Karpas-422 (cell line): ENCODE measurements around the gene RLN3. TPM values are rescaled to one million over a fixed set of nuclear protein-coding genes. Genes with fewer than 3 reads are reported as not detected.
"Not testable (repeated sequence)": the region's sequence is repeated elsewhere in the genome, so short reads cannot be mapped to it uniquely, and the experiment has no call there.

ENCODE experiments used
- DNase-seq: peaks from one replicate; pipeline ENCODE4 v3.0.0-alpha.2; 2015
- H2AFZ ChIP-seq: fragments of 200-600 bp; sonication (generic); 2 replicates; pipeline ENCODE4 v1.6.1; 2014; ENCODE audit warnings: antibody characterized with exemption, low read length, mixed read lengths
- H3K27ac ChIP-seq: fragments of 200-600 bp; sonication (generic); 2 replicates; pipeline ENCODE4 v1.5.1; 2014; ENCODE audit warnings: mild to moderate bottlenecking, low read length, moderate library complexity
- H3K27me3 ChIP-seq: fragments of 200-600 bp; sonication (generic); 2 replicates; pipeline ENCODE4 v1.6.1; 2014; ENCODE audit warnings: low read length, mixed read lengths
- H3K36me3 ChIP-seq: fragments of 200-600 bp; sonication (generic); 2 replicates; pipeline ENCODE4 v1.6.1; 2014; ENCODE audit warnings: low read length, mixed read lengths; ENCODE audit not compliant: insufficient read depth
- H3K4me1 ChIP-seq: fragments of 200-600 bp; sonication (generic); 2 replicates; pipeline ENCODE4 v1.6.1; 2014; ENCODE audit warnings: mild to moderate bottlenecking, low read length, mixed read lengths
- H3K4me2 ChIP-seq: fragments of 200-600 bp; sonication (generic); 2 replicates; pipeline ENCODE4 v1.6.1; 2014; ENCODE audit warnings: low read length, low read depth, mild to moderate bottlenecking; ENCODE audit not compliant: poor library complexity, severe bottlenecking
- H3K4me3 ChIP-seq: fragments of 200-600 bp; sonication (generic); 2 replicates; pipeline ENCODE4 v1.5.1; 2014; ENCODE audit warnings: mild to moderate bottlenecking, antibody characterized with exemption, low read length, mixed read lengths
- H3K79me2 ChIP-seq: fragments of 200-600 bp; sonication (generic); 2 replicates; pipeline ENCODE4 v1.6.1; 2014; ENCODE audit warnings: mild to moderate bottlenecking, low read length, mixed read lengths
- H3K9ac ChIP-seq: fragments of 200-600 bp; sonication (generic); 2 replicates; pipeline ENCODE4 v1.6.0; 2014; ENCODE audit warnings: low read length
- H3K9me2 ChIP-seq: fragments of 200-600 bp; sonication (generic), shearing (Covaris generic); replicated peaks from 2 replicates; pipeline ENCODE4 v1.6.0; 2014; ENCODE audit warnings: mild to moderate bottlenecking, low read length, moderate library complexity; ENCODE audit not compliant: insufficient read depth
- H3K9me3 ChIP-seq: fragments of 300-700, 200-600 bp; sonication (generic); 2 replicates; pipeline ENCODE4 v1.6.1; 2014; ENCODE audit warnings: low read length, mixed read lengths
- H4K20me1 ChIP-seq: fragments of 200-600 bp; sonication (generic); 2 replicates; pipeline ENCODE4 v1.6.1; 2014; ENCODE audit warnings: mild to moderate bottlenecking, antibody characterized with exemption, low read length, low read depth; ENCODE audit not compliant: insufficient read depth
- total RNA-seq: library from RNA; depleted of rRNA; stranded (reverse); fragments of >200 nt; shearing (Covaris generic); gene quantifications from 2 replicates; pipeline ENCODE4 v1.2.3, GENCODE V29; 2014; ENCODE audit warnings: low replicate concordance

The RLN3 gene
- total RNA-seq, 1 experiment from 2014 or later, result not detected

DNA sequence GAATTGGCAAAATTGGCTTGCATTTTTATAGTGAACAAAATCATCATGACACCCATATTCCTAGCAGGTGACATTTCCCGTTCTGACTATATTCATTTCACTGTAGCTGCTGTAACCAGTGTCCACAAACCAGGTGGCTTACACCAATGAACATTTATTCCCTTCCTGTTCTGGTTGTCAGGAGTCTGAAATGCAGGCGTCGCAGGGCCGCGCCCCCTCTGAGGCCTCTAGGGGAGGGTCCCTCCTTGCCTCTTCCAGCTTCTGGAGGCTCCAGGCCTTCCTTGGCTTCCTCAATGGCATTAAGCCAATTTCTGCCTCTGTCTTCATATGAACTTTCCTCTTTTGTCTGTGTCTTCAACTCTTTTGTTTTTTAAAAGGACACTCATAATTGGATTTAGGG lies 6.5 kb upstream of the RLN3 start:
- Histone ChIP-seq H4K20me1 (no peaks in the 10 kb centered on the region), H2AFZ (no peak overlapping the region), H3K4me1 (peaks cover 18% of the 10 kb centered on the region), H3K27ac (no peak overlapping the region), H3K4me2 (no peak overlapping the region), H3K36me3 (no peaks in the 10 kb centered on the region), H3K4me3 (no peak overlapping the region), H3K27me3 (no peaks in the 10 kb centered on the region), H3K9ac (no peak overlapping the region), H3K9me3 (no peaks in the 10 kb centered on the region), H3K79me2 (no peaks in the 10 kb centered on the region), H3K9me2 (no peaks in the 10 kb centered on the region)
- no peak for DNase-seq

DNA sequence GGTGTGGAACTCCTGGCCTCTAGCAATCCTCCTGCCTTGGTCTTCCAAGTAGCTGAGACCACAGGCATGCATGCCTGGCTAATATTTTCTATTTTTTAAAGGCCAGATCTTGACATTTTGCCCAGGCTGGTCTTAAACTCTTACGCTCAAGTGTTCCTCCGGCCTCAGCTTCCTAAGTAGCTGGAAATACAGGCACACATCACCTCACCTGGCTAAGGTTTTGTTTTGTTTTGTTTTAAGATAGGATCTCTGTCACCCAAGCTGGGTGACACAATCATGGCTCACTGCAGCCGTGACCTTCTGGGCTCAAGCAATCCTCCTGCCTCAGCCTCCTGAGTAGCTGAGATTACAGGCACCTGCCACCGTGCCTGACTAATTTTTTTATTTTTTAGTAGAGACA lies 5.5 kb upstream of the RLN3 start:
- Histone ChIP-seq H3K9ac (no peak overlapping the region), H4K20me1 (no peaks in the 10 kb centered on the region), H3K9me2 (no peaks in the 10 kb centered on the region), H3K27ac (no peak overlapping the region), H3K4me1 (peaks cover 18% of the 10 kb centered on the region), H2AFZ (no peak overlapping the region), H3K27me3 (no peaks in the 10 kb centered on the region), H3K4me3 (no peak overlapping the region), H3K9me3 (no peaks in the 10 kb centered on the region), H3K79me2 (no peaks in the 10 kb centered on the region), H3K36me3 (no peaks in the 10 kb centered on the region), H3K4me2 (no peak overlapping the region)
- DNase-seq, result no peak

DNA sequence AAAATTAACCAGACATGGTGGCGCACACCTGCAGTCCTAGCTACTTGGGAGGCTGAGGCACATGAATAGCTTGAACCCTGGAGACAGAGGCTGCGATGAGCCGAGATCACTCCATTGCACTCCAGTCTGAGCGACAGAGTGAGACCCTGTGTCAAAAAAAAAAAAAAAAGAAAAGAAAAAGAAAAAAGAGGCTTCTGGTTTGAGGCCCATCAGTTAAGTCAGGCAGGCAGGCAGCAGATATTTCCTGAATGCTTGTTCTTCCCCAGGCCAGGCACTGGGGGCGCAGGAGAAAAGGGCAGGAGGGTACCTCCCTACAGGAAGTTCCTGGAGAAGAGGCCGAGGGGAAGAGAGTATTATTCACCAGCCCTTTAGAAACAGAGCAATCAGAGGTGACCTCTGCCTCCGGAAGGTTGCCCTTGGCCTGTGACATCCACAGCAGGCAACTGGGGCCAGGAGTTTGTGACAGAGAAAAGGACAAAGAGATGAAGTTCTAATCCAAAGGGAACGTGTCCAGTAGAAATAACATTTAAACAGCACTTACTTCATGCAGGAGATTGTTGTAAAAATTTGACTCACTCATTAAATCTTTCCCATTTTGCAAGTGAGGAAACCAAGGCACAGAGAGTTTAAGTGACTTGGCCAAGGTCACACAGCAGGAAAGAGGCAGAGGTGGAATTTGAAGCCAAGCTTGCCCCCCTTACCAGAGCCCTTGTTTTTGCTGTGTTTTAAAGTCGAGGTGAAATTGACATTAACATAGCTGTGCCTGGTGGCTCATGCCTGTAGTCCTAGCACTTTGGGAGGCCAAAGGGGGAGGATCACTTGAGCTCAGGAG lies 4.3 kb upstream of the RLN3 start:
- Histone ChIP-seq H3K27me3 (no peaks in the 10 kb centered on the region), H3K9me3 (no peaks in the 10 kb centered on the region), H3K27ac (no peak overlapping the region), H3K4me3 (no peak overlapping the region), H3K4me2 (no peak overlapping the region), H3K36me3 (no peaks in the 10 kb centered on the region), H3K9me2 (no peaks in the 10 kb centered on the region), H3K9ac (no peak overlapping the region), H3K79me2 (no peaks in the 10 kb centered on the region), H2AFZ (peak overlapping the region; percentile 71; the same call in 1 of the 2 replicates), H4K20me1 (no peaks in the 10 kb centered on the region), H3K4me1 (peaks cover 8% of the 10 kb centered on the region)
- DNase-seq, result peak; percentile 61

DNA sequence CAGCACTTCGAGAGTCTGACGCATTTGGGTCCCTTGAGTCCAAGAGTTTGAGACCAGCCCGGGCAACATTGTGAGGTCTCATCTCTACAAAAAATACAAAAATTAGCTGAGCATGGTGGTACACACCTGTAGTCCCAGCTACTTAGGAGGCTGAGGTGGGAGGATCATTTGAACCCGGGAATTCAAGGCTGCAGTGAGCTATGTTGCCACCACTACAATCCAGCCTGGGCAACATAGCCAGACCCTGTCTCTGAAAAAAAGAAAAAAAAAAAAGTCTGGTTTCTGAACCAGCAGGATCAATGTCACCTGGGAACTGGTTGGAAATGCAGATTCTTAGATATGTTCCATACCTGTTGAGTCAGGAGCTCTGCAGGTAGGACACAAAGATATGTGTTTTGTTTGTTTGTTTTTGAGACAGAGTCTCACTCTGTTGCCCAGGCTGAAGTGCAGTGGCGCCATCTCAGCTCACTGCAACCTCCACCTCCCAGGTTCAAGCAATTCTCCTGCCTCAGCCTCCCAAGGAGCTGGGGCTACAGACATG lies 1.2 kb upstream of the RLN3 start:
- not testable (repeated sequence) for H3K27me3 ChIP-seq, H4K20me1 ChIP-seq, H3K4me2 ChIP-seq, H3K9ac ChIP-seq, DNase-seq, H3K27ac ChIP-seq, H3K4me1 ChIP-seq, H3K4me3 ChIP-seq, H2AFZ ChIP-seq, H3K79me2 ChIP-seq, H3K9me3 ChIP-seq, H3K9me2 ChIP-seq, H3K36me3 ChIP-seq

DNA sequence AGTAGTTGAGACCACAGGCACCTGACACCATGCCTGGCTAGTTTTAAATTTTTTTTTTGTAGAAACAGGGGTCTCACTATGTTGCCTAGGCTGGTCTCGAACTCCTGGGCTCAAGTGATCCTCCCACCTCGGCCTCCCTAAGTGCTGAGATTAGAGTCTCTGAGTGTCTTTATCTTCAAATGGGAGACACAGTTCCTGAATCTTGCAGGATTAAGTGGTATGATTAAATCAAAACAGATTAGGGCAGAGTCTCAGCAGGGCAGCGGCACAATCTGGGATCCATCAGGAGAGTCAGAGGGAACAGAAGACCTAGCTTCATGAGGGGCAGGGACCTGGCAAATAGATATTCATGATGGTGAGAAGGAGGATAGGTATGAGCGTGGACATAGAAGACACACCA lies 953 bp downstream of the RLN3 start:
- H2AFZ ChIP-seq, result no peak overlapping the region
- no peak overlapping the region for H3K4me3 ChIP-seq
- no peaks in the 10 kb centered on the region for H3K36me3 ChIP-seq
- H3K79me2 ChIP-seq, result no peaks in the 10 kb centered on the region
- no peak overlapping the region for H3K9ac ChIP-seq
- no peaks in the 10 kb centered on the region; the same call in 1 of the 2 replicates for H3K27me3 ChIP-seq
- H3K9me2 ChIP-seq, result no peaks in the 10 kb centered on the region
- peaks cover 11% of the 10 kb centered on the region for H3K4me1 ChIP-seq
- no peaks in the 10 kb centered on the region for H3K9me3 ChIP-seq
- no peaks in the 10 kb centered on the region for H4K20me1 ChIP-seq
- no peak for DNase-seq
- no peak overlapping the region for H3K4me2 ChIP-seq
- H3K27ac ChIP-seq, result no peak overlapping the region

DNA sequence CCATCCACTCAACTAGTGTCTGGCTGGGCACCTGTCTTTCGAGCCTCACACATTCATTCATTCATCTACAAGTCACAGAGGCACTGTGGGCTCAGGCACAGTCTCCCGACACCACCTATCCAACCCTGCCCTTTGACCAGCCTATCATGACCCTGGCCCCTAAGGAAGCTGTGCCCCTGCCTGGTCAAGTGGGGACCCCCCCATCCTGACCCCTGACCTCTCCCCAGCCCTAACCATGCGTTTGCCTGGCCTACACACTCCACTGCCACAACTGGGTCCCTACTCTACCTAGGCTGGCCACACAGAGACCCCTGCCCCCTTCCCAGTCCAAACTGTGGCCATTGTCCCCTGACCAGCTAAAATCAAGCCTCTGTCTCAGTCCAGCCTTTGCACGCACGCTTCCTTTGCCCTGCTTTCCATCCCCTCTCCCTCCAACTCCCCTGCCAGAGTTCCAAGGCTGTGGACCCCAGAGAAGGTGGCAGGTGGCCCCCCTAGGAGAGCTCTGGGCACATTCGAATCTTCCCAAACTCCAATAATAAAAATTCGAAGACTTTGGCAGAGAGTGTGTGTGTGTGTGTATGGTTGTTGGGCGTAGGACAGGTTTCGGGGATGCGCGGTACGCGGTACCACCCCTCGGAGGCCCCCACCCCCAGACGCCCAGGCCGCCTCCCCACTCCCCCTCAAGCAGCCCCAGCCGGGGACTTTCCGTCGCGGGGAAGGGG lies 3.2 kb downstream of the RLN3 start:
- Histone ChIP-seq H3K9ac (peak overlapping the region; percentile 73), H3K4me2 (peak overlapping the region; percentile 91)

DNA sequence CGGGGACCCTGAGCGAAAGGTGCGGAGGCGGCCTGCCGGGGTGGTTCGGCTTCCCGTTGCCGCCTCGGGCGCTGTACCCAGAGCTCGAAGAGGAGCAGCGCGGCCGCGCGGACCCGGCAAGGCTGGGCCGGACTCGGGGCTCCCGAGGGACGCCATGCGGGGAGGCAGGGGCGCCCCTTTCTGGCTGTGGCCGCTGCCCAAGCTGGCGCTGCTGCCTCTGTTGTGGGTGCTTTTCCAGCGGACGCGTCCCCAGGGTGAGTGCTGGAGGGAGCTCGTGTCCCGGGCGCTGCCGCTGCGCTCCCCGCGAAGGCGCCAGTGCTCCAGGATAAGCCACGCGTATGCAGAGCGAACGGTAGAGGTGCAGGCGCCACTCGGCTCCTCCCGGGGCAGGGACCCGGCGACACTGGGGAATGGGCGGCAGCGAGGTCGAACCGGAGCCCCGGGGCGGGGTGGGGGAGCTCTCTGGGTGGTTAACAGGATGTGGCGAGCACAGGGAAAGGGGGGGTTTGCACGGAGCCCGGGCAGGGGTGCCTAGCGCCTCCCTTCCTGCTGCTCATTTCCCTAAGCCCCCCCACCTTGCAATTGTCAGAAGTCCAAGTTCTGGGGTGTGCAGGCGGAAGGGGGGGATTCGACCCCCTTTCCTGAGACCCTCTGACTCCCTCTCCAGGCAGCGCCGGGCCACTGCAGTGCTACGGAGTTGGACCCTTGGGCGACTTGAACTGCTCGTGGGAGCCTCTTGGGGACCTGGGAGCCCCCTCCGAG lies 4.0 kb downstream of the RLN3 start, which contains the start of gene IL27RA:
Gene IL27RA, plus strand, starts transcription at position 44 of the 762 bp plus-strand sequence. Its CDS starts 111 bp downstream, at position 155.
- no peaks in the 10 kb centered on the region for H3K79me2 ChIP-seq
- DNase-seq, result peak; percentile 88
- no peaks in the 10 kb centered on the region for H3K36me3 ChIP-seq
- H4K20me1 ChIP-seq, result no peaks in the 10 kb centered on the region
- no peaks in the 10 kb centered on the region for H3K9me2 ChIP-seq
- peak within 1 kb of the TSS; percentile 91 for H3K4me2 ChIP-seq
- H3K9me3 ChIP-seq, result no peaks in the 10 kb centered on the region
- H3K9ac ChIP-seq, result peak within 1 kb of the TSS; percentile 73
- peaks cover 11% of the 10 kb centered on the region for H3K4me1 ChIP-seq
- H3K27ac ChIP-seq, result no peak within 1 kb of the TSS
- no peaks in the 10 kb centered on the region; the same call in 1 of the 2 replicates for H3K27me3 ChIP-seq
- H2AFZ ChIP-seq, result peak within 1 kb of the TSS; percentile 99
- peak within 1 kb of the TSS; percentile 78 for H3K4me3 ChIP-seq

More for the DNA sequence above, 3.2 kb downstream of the RLN3 start:
- Histone ChIP-seq H2AFZ (peak overlapping the region; percentile 99), H3K79me2 (no peaks in the 10 kb centered on the region), H3K27ac (no peak overlapping the region), H3K4me1 (peaks cover 11% of the 10 kb centered on the region), H3K27me3 (no peaks in the 10 kb centered on the region; the same call in 1 of the 2 replicates), H3K4me3 (peak overlapping the region; percentile 78), H3K36me3 (no peaks in the 10 kb centered on the region), H3K9me3 (no peaks in the 10 kb centered on the region), H3K9me2 (no peaks in the 10 kb centered on the region), H4K20me1 (no peaks in the 10 kb centered on the region)
- no peak for DNase-seq
